ENCODE measurements around the gene FIG4.
"Not testable (repeated sequence)": the region's sequence is repeated elsewhere in the genome, so short reads cannot be mapped to it uniquely, and the experiment has no call there.

Gene FIG4

GRCh38 chr6:109853951-109854350 is 162.9 kb downstream of the FIG4 start:
- no peak for DNase-seq (ENCODE audit: low read depth in 2 of 2)

- no peak for DNase-seq (ENCODE audit: low read depth in 2 of 2)
Measured at GRCh38 chr6:109854541-109855308, 163.6 kb downstream of the FIG4 start.

- DNase-seq (ENCODE audit: low read depth in 2 of 2): not testable (repeated sequence)
Measured at GRCh38 chr6:109855476-109856040, 164.5 kb downstream of the FIG4 start.

- no peak for DNase-seq (ENCODE audit: low read depth in 2 of 2)
Measured at GRCh38 chr6:109861946-109862345, 170.8 kb downstream of the FIG4 start.

GRCh38 chr6:109864050-109864449 is 173.0 kb downstream of the FIG4 start:
- no peak for DNase-seq (ENCODE audit: low read depth in 2 of 2)

GRCh38 chr6:109865968-109866367 is 174.9 kb downstream of the FIG4 start:
- DNase-seq (ENCODE audit: low read depth in 2 of 2): no peak

GRCh38 chr6:109867009-109867969 is 176.2 kb downstream of the FIG4 start:
- no peak for DNase-seq (ENCODE audit: low read depth in 2 of 2)

- DNase-seq (ENCODE audit: low read depth in 2 of 2): no peak
Measured at GRCh38 chr6:109867970-109868358, 176.9 kb downstream of the FIG4 start.

GRCh38 chr6:109869398-109870088 is 178.4 kb downstream of the FIG4 start:
- not testable (repeated sequence) for DNase-seq (ENCODE audit: low read depth in 2 of 2)

- no peak for DNase-seq (ENCODE audit: low read depth in 2 of 2)
Measured at GRCh38 chr6:109870089-109870410, 179.0 kb downstream of the FIG4 start.

- no peak for DNase-seq (ENCODE audit: low read depth in 2 of 2)
Measured at GRCh38 chr6:109872549-109872948, 181.5 kb downstream of the FIG4 start.

- no peak for DNase-seq (ENCODE audit: low read depth in 2 of 2)
Measured at GRCh38 chr6:109872968-109873545, 182.0 kb downstream of the FIG4 start.

GRCh38 chr6:109874086-109874485 is 183.0 kb downstream of the FIG4 start:
- no peak for DNase-seq (ENCODE audit: low read depth in 2 of 2)

- no peak for DNase-seq (ENCODE audit: low read depth in 2 of 2)
Measured at GRCh38 chr6:109874621-109875020, 183.5 kb downstream of the FIG4 start.
